Measurements from ENCODE around the gene NKX1-1.

The NKX1-1 gene

GRCh38 chr4:1359976-1360375 is 46.3 kb downstream of the NKX1-1 start:
- DNase-seq (ENCODE audit: low spot score), result no peak

GRCh38 chr4:1359144-1359501 is 47.1 kb downstream of the NKX1-1 start:
- DNase-seq (ENCODE audit: low spot score), result no peak

GRCh38 chr4:1358421-1359143 is 47.7 kb downstream of the NKX1-1 start:
- DNase-seq (ENCODE audit: low spot score), result no peak

- DNase-seq (ENCODE audit: low spot score), result no peak
Observed at GRCh38 chr4:1357356-1358248, 48.6 kb downstream of the NKX1-1 start.

GRCh38 chr4:1356181-1356998 is 49.9 kb downstream of the NKX1-1 start:
- DNase-seq (ENCODE audit: low spot score), result peak; percentile 58

- no peak for DNase-seq (ENCODE audit: low spot score)
Observed at GRCh38 chr4:1355378-1355777, 50.9 kb downstream of the NKX1-1 start.

GRCh38 chr4:1354983-1355275 is 51.3 kb downstream of the NKX1-1 start:
- DNase-seq (ENCODE audit: low spot score), result no peak

- no peak for DNase-seq (ENCODE audit: low spot score)
Observed at GRCh38 chr4:1354136-1354982, 51.9 kb downstream of the NKX1-1 start.

- no peak for DNase-seq (ENCODE audit: low spot score)
Observed at GRCh38 chr4:1353186-1354055, 52.8 kb downstream of the NKX1-1 start.

Data from kidney capillary endothelial cell (primary cell).